NB4 (cell line): ENCODE measurements around the gene PANK4.

Experiments
- CTCF ChIP-seq: IDR thresholded peaks from one replicate; pipeline ENCODE4 v1.5.1; 2012; ENCODE audit warnings: low read depth, low read length
- MAX ChIP-seq: IDR thresholded peaks from 2 replicates; pipeline ENCODE4 v1.6.1; 2011; ENCODE audit warnings: low read depth, low read length
- POLR2A ChIP-seq: IDR thresholded peaks from 2 replicates; pipeline ENCODE4 v1.6.1; 2011; ENCODE audit warnings: mild to moderate bottlenecking; ENCODE audit not compliant: insufficient read length; ENCODE audit errors: extremely low read depth

GRCh38 chr1:2508180-2508579, 18.2 kb downstream of the PANK4 start:
- TF ChIP-seq CTCF (no peak), POLR2A (no peak), MAX (no peak)
